Activated CD4-positive, alpha-beta T cell treated with anti-CD3 and anti-CD28 coated beads for 48 hours (primary cell): ENCODE data around the gene CACNB2.
"Not testable (repeated sequence)": the region's sequence is repeated elsewhere in the genome, so short reads cannot be mapped to it uniquely, and the experiment has no call there.

Experiments
- DNase-seq: peaks from one replicate; pipeline ENCODE4 v3.0.0-alpha.2; 2020

The CACNB2 gene

GRCh38 chr10:18532881-18533535 lies 392.8 kb downstream of the CACNB2 start:
- no peak for DNase-seq

GRCh38 chr10:18533896-18534295 lies 393.7 kb downstream of the CACNB2 start:
- DNase-seq, result no peak

GRCh38 chr10:18539335-18539734 lies 399.1 kb downstream of the CACNB2 start:
- no peak for DNase-seq

GRCh38 chr10:18540195-18540594 lies 400.0 kb downstream of the CACNB2 start:
- no peak for DNase-seq

- no peak for DNase-seq
These were observed 402.6 kb downstream of the CACNB2 start for GRCh38 chr10:18542832-18543231.

- DNase-seq, result no peak
These were observed 405.5 kb downstream of the CACNB2 start for GRCh38 chr10:18545621-18546305.

GRCh38 chr10:18549105-18549504 lies 408.9 kb downstream of the CACNB2 start:
- no peak for DNase-seq

- no peak for DNase-seq
These were observed 411.2 kb downstream of the CACNB2 start for GRCh38 chr10:18551473-18551872.

GRCh38 chr10:18554479-18554878 lies 414.3 kb downstream of the CACNB2 start:
- no peak for DNase-seq

- no peak for DNase-seq
These were observed 416.4 kb downstream of the CACNB2 start for GRCh38 chr10:18556522-18557147.

GRCh38 chr10:18557960-18558359 lies 417.7 kb downstream of the CACNB2 start:
- DNase-seq, result no peak

- no peak for DNase-seq
These were observed 421.8 kb downstream of the CACNB2 start for GRCh38 chr10:18561861-18562551.

- DNase-seq, result no peak
These were observed 422.9 kb downstream of the CACNB2 start for GRCh38 chr10:18563003-18563726.

GRCh38 chr10:18565006-18565405 lies 424.8 kb downstream of the CACNB2 start:
- no peak for DNase-seq

GRCh38 chr10:18566177-18566576 lies 426.0 kb downstream of the CACNB2 start:
- no peak for DNase-seq

- DNase-seq, result no peak
These were observed 427.2 kb downstream of the CACNB2 start for GRCh38 chr10:18567343-18567856.

GRCh38 chr10:18570386-18570785 lies 430.2 kb downstream of the CACNB2 start:
- DNase-seq, result not testable (repeated sequence)

GRCh38 chr10:18571076-18571475 lies 430.9 kb downstream of the CACNB2 start:
- no peak for DNase-seq

GRCh38 chr10:18571780-18572179 lies 431.6 kb downstream of the CACNB2 start:
- no peak for DNase-seq

GRCh38 chr10:18572959-18573561 lies 432.8 kb downstream of the CACNB2 start:
- no peak for DNase-seq

GRCh38 chr10:18576586-18576985 lies 436.4 kb downstream of the CACNB2 start:
- no peak for DNase-seq
